Measurements from ENCODE around the gene PAXIP1.

DNA sequence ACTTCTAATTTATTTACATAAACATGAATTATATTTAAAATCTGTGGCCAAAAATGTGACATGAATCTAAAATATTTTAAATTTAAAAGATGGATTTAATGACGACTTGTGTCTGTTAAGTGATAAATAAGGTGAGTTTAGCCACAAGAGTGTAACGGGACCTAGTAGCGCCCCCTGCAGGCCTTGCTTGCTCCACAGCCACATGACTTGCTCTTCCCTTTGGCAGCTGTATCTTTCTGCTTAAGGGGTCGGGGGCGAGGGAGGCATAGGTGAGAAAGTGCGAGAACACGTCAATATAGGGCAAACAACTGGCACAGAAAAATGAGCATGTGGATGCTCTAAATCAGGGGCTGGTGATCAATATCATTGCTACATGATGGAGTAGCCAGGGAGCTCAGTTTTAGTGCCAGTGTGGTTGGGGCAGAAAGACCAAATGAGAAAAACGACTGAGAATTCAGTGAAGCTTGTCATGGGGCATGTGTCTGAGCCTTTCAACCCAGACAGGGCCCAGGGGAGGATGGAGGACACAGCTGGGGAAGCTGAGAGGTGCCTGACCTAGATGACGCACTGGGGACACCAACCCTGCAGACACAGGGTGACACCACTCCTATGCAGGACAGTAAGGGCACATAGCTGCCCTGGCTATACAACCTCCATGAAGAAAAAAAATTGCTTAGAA lies 49.8 kb downstream of the PAXIP1 start:
- TF ChIP-seq ZBTB7A (IDR thresholded peaks at IDR 0.05; ENCODE audit: low read depth) (no peak), TEAD4 (IDR thresholded peaks at IDR 0.05) (no peak), YY1 (IDR thresholded peaks at IDR 0.05; ENCODE audit: low read depth) (no peak), NFIC (IDR thresholded peaks at IDR 0.05) (no peak), CREB1 (IDR thresholded peaks at IDR 0.05; ENCODE audit: low read depth) (no peak)
